RCC 7860 (cell line): ENCODE data around the gene GJA5.

Source experiments
- DNase-seq: peaks from one replicate; pipeline ENCODE4 v3.0.0-alpha.2; 2015; ENCODE audit warnings: low spot score
- FAIRE-seq: peaks from 2 replicates; lab custom pipeline; 2012; peaks lifted over from hg19 to GRCh38; lab: Jason Lieb, UNC

Gene GJA5

DNA sequence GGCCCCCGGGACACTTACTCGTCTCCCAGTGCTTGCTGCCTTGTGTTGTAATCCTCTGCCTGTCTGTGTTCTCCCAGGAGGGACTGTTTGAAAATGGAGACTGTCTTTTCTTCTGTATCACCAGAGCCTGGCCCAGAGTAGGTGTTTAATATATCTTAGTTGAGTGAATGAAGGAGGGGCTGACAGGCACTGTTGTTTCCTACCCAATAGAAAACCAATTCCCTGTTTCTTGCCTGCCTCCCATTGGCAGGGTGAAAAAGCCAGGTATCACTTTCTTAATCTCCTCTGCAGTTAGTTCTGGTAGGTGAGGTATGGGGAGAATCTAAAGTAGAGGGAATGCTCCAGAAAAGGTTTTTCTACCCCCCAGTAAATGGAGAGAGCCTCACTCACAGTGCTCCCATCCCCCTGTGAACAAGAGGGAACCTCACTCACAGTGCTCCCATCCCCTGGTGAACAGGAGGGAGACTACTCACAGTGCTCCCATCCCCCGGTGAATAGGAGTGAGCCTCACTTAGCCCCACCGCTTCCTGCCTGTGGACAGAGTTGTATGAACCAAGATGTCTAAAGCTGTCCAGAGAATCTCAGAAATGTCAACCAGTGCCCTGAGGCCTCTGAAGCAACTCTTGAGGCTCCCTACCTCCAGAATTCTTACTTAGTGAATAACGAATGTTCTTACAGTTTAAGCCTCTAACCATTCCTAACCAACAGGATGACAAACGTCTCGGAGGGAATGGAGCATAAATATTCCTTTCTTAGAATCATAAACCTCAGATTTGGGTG, at the start of gene GJA5:
Gene GJA5, minus strand, starts transcription at position 122 of the 780 bp plus-strand sequence. CDS start 1,364 bp downstream, outside the sequence.
- no peak for DNase-seq
- FAIRE-seq, result no peak

DNA sequence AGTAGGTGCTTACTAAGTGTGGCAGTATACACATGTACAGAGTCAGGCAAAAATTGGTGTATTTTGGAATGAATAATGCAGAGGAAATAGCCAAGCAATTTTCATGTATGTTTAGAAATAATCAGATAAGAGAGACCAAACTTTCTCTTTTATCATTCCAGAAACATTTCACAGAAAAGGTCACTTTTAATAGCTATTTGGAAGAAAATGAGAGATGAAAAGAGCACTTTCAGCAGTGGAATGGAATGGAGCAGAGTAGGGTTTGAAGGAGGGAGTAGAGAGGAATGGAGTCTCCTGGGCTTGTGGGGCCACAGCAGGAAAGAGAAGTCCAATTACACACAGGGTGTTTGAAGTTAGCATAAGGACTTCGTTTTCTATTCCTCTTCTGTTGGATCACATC, 48.8 kb upstream of the GJA5 start:
- no peak for DNase-seq
- FAIRE-seq, result no peak

DNA sequence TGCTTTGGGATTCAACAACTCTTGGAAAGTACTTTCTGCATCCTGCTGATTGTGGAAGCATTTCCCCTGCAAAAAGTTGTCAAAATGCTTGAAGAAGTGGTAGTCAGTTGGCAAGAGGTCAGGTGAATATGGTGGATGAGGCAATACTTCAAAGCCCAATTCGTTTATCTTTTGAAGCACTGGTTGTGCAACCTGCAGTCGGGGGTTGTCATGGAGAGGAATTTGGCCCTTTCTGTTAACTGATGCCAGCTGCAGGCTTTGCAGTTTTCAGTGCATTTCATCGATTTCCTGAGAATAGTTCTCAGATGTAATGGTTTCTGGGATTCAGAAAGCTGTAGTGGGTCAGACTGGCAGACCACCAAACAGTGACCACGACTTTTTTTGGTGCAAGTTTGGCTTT, 47.6 kb upstream of the GJA5 start:
- FAIRE-seq (no peak), DNase-seq (no peak)

DNA sequence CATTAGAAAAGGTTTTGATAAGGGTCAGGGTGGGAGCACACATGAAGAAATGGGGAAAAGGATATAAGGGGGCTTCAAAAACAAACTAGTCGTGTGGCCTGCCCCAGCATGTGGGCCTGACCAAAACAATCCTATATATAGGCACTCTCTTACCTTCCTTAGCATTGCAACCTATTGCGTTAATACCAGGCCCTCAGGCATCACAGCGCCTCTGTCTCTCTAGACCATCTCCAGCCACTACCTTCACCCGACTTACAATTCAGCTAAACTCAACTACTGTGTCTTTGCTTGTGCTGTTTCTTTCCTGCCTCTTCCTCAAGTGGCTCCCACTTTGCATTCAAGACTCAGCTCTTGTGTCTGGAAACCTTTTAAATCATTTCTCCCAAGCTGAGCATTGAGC, 47.0 kb upstream of the GJA5 start:
- FAIRE-seq (no peak), DNase-seq (no peak)

DNA sequence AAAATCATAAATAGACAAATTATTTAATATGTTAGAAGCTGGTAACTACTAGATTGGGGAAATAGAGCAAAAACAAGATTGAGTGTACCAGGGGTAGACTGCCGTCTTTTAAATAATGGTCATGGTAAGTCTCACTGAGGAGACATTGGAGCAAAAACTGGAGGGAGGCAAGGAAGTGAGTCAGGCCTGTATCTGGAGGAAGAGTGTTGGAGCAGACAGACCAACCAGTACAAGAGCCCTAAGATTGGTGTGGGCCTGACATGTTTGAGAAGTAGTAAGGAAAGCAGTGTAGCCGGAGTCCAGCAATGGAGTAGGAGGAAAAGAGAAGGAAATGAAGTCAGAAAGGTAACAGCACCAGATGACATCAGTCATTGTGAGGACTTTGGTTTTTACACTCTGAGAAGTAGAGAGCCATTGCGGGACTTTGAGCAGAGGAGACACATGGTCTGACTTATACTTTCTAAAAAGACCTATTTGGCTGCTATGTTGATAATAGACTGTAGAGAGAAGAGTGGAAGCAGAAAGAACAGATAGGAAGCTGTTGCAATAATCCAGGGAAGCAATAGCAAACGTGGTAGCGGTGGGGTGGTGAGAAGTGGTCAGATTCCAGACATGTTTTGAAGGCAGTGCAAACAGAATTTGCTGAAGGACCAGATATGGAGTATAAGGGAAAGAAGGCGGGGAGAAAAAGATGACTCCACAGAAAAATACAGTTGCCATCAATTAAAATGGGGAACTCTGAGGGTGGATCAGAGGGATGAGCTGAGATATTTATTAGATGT, 44.7 kb upstream of the GJA5 start:
- FAIRE-seq (no peak), DNase-seq (no peak)

DNA sequence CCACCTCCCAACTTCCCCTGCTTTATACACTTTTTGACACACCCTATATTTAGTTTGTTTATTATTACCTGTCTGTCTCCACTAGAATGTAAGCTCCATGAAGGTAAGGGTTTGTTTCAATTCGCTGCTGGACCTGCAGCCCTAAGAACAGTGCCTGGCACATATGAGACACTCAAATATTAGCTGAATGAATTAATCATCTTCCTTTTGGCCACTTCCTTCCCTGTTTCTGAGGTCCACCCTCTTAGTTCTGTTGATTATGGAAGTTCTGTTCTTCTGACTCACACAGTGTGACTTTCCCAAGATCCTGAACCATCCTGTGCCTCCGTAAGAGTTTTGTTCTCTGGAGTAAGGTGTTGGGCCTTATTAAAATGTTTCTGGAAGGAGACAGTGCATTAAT, 40.4 kb upstream of the GJA5 start:
- FAIRE-seq, result no peak
- DNase-seq, result no peak

DNA sequence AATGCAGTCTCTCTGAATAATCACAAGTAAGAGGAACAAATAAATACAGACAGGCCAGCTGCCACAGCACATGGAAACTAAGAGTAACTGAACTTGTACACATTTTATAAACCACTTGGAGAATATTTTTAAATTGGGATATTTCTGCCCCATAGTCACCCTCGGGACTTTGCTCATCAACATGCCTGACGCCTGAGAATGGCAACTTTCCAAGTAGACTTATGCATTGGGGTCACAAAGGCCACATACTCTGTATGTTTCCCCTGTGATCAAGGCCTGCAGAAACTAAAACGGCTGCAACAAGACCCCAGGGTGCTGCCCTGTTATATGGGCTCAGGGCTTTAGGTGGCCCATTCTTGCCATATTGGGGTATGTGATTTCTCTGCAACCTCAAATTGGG, 38.3 kb upstream of the GJA5 start:
- DNase-seq (no peak), FAIRE-seq (no peak)

DNA sequence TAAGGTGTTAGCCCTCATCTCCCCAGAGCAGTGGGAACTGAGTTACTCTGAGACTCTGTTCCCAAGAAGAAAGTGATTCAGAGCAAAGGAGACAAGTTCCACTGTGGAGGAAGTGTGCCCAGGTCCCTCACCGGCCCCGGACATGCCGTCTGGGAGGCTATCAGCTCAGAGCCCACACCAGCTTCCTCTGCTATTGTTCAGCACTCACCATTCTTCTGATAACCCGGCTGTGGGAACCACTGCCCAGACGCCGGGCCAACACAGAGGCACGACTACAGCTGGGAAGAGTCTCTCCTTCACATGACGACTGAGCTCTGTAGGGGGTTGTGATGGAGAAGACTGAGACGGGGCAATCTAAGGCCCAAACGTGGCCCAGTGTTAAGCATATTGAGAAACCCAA, 34.2 kb upstream of the GJA5 start:
- no peak for FAIRE-seq
- DNase-seq, result no peak

DNA sequence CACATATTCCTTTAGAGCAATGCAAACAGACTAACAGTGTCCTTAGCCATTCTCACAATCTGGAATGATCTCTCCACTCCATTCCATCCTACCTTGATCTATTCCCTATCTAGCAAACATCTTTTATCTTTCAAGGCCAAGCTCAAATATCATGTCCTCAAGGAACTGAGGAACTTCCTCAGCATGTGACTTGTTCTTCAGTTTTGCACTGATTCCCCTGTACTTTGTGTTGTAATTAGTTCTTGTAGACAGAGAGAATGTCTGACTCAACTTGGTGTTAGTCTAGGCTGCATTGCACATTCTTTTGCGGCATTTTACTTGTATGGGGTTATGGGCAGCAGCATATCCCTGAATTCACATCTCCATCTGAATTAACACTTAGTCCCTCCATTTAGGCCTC, 31.5 kb upstream of the GJA5 start:
- FAIRE-seq, result no peak
- no peak for DNase-seq

DNA sequence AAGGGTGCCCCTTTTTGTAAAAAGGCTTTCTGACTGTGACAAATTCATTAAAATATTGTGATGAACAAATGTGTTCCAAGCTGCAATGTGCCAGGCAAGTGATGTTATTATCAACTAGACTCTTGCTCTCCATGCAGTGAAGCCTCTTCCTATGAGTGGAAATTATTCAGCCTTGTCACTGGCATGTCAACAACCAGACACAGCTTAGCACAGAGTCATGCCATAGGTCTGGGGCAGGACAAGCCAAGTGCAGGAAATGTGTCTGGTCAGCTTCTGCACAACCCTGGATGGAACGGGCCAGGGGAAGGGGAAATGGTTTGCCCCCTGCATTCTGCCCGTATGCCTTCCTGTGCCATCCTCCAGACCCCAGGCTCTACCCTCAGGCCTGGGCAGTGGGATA, 27.4 kb upstream of the GJA5 start:
- no peak for DNase-seq
- no peak for FAIRE-seq

DNA sequence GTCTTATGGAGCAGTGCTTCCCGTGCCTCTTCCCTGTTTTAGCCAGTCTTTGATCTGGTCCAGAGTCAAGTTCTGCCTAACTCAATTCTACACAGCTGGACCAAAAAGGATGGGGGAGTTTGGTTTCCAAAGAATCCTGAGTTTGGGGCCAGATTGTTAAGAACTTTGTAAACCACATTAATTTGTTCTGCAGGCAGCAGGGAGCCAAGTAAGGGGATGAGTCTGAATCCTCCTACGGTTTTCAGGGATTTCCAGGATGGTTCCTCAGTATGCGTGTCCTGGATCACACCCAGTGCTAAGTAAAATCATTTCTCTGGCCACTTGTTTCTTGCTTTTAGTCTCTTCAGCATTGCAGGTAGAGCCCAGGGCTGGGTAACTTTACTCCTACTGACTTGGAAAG, 26.1 kb upstream of the GJA5 start:
- no peak for DNase-seq

DNA sequence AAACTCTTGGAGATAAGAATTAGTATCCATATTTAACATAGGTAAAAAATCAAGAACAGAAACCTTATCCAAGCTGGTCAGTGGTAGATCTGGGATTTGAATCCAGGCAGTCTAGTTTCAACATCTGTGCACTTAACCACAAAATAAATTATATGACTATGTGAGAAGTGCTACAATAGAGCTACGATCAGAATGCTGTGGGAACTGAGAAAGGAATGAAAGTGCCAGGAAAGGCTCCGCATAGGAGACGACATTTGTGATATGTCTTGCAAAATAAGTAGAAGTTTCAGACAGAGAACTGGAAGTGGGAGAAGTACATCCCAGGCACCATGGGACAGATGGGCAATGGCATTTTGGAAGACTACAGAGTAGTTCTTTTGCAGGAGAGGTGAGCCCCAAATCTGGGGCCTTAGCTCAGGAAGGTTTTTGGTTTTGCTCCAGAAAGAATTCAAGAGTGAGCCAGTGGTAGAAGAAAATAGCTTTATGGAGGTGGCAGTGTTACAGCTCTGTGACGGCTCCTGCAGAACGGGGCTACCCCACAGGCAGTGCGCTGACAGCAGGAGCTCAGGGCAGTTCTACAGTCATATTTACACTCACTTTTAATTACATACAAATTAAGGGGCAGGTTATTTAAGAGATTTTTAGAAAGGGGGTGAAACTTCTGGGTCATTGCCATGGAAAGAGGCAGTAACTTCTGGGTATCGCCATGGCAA, 25.5 kb upstream of the GJA5 start:
- FAIRE-seq (no peak), DNase-seq (no peak)

More for the DNA sequence above, 26.1 kb upstream of the GJA5 start:
- no peak for FAIRE-seq

DNA sequence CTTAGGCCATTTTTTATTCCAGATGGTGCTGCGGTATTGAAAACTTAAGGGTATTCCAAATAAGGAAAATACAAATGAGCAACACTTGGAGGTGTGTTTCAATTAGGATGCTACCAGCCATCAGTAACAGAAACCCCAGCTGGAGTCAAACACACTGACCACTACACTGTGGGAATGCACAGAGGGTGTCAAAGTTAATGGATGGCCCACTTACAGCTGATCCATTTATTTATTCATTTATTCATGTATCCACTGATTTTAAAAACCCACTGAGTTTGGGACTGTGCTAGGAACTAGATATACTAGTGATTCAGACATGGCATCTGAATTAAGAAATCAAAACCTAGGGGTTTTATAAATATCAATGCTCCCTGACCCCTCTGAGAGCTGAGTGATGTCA, 24.5 kb upstream of the GJA5 start:
- FAIRE-seq (no peak), DNase-seq (no peak)

DNA sequence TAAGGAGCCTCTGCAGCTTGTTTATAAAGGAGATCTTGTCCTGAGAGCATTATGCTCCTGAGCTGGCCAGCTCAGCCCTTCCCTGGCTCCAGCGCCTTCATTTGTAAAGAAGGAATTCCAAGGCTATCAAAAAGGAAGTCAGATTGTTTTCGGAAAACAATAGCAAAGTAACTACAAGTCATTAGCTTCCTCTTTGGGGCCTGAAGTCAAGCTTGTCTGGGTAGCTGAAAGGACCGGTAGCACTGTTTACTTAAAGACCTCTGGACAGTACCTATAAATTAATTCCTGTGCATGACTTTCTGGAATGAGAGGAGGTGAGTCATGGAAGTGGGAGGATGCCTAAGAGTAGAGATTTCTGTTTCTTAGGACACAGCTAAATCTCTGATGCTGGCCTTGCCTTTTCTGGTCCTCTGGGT, 20.7 kb upstream of the GJA5 start:
- FAIRE-seq (no peak), DNase-seq (no peak)

DNA sequence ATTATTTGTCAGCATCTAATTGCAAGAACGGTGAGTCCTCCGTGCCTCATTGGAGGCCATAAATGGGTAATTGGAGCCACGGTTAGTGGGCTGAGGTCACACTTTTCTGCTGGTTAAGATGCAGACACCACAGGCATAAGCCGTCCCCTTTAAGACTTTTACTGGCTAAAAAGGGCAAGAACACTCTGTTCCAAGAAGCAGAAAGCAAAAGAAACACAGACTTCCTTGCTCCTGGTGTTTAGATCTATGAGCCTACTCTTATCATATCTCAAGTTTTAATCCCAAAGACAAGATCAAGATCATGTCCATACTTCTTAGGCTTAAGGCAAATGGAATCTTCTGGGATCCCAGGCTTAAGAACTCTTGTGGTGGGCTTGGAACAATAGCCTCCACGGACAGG, 17.3 kb upstream of the GJA5 start:
- DNase-seq (no peak), FAIRE-seq (no peak)

DNA sequence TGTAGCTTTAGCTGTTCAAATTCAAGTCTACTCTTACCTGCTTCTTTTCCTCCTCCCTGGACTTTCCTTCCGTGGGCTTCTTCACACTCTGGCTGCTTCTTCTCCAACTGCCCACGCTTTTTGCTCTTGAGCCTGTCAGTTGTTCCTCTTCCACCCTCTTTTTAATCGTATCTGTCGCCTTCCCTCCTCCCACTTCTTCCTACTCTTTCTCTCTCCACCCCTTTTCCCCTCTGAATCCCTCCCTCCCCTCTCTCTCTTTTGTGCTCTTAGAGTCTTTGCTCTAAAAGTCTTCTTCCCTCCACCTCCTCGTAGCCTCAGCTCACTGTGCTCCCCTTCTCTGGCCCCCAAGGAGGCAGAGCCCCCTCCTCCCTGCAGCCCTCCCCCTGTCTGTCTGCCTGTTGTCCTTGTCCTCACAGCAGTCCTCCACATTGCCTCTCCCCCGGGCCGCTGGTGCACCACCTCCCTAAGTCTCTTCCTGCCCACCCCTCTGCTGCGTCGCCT, 12.9 kb upstream of the GJA5 start:
- FAIRE-seq, result no peak
- no peak for DNase-seq

DNA sequence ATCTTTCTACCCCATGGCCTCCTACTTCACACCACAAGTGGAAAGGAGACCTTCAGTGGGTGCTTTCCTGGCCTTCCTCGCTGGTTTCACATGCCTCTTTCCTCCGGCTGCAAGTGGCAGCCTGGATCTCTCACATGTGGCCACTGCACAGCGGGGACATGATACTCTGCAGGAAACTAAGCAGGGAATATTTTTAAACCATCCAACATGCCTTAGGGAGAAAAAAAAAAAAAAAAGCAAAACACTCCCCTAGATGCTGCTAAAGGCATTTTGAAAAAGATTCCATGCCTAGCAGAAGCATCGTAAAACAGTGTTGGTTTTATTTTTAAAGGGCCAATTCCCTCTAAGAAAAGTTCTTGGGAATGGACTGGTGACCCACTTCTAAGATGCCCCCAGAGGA, 12.2 kb upstream of the GJA5 start:
- DNase-seq, result no peak
- FAIRE-seq, result no peak

DNA sequence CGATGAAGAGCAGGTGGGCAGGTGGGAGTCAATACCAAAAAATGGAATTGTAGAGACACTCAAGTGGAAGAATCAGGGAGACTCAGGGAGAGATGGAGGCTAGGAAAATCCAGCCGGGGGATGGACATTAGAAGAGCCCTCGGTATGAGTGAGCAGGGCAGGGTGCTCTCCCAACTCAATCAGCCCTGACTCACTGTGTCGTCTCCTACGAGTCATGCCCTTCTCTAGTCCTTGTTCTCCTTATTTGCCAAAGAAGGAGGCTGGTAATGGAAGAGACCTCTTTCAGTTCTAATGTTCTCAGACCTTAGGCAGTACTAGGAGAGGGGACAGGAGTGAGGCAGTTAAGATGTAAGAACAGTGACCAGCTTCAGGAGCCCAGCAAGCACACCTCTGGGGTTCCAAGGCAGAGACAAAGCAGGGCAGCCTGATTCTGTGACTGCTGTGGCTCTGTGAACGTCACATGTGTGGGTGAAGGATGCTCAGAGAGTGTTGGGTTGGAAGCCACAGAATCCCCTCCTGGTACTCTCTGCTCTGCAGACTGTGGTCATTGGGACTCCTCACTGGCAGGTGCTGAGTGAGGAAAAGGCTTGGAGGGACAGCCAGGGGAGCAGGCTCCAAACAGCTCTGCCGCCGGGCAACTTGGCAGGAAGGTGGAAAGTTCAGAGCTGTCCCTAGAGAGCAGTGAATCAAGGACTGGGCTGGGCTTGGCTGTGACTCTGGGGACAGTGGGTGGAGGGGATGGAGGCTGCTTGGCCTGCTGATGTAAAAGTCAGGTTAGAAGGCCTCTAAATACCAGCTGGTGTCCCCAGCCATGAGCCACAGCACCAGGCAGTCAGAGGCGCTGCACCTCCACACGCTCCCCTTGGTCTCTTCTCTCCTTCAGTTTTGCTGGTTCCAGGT, 11.1 kb upstream of the GJA5 start:
- no peak for DNase-seq
- no peak for FAIRE-seq

DNA sequence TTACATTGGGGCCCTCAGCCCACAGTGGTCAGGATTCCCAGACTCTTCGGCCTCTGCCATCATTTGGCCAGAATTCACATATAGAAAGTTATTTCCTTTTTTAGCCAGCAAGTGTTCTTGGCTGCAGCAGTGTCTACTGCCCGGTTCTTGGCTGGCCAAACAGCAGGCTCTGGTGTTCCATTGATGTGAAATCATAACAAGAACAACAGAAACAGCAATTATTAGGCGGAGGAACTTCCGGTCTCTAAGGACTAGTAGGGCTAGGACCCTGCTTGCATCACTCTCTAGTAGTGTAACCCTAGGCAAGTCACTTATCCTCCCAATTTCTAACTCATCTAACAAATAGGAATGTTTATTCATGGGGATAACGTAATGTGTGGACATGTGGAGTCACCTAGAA, 8.7 kb upstream of the GJA5 start:
- FAIRE-seq (no peak), DNase-seq (no peak)

DNA sequence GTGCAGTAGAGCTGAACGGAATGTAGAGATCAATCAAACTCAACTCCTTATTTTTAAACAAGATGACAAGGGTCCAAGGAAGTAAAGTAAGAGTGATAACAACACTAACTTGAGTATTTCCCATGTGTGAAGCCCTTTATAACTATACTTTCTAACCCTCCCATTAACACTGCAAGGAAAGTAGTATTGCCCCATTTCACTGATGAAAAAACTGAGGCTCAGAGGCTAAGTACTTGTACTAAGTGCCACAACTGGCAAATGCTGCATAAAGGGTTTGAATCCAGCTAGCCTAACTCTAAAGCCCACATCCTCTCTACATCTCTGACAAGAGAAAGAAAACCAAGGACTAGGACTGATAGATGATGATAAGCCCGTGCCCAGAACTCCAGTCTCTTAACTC, 8.2 kb upstream of the GJA5 start:
- FAIRE-seq (no peak), DNase-seq (no peak)

DNA sequence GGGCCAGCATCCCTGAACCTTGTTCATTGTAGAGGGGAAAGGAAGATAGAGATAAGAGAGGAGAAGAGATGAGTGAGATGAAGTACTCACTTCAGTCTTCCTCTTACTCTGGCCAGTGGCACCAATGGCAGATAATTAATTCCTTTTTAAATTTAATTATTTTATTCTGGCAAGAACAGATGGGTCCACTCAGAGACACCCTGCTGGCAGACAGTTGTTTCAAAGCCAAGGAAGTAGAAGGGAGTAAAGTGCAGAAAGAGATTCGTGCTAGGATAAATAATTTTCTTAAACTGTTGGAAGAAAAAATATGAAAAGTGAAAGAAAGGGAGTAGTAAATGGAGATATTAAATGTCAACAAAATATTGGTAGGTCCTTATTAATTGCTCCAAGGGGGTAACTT, 7.7 kb upstream of the GJA5 start:
- FAIRE-seq (no peak), DNase-seq (no peak)
